ENCODE results near the gene EMC6. TPM values are rescaled to one million over a fixed set of nuclear protein-coding genes. Genes with fewer than 3 reads are reported as not detected.

Gene EMC6
- total and polyA plus RNA-seq, 2 of the 13 experiments (the other 11 are each of a cell fraction or from before 2014, with no cell fraction given) = 45.1 to 47.7 TPM

GRCh38 chr17:3708366-3708765 is 39.8 kb downstream of the EMC6 start:
- Histone ChIP-seq H3K79me2 (ENCODE audit: insufficient read depth, low read length) (no peaks in the 10 kb centered on the region), H3K27me3 (ENCODE audit: control insufficient read depth in 1 of 2, insufficient read depth in 2 of 2, low read length in 2 of 2) (peaks cover 0 to 3% of the 10 kb centered on the region in 2 experiments; a peak in 1 of 5 replicates), H3K4me2 (ENCODE audit: low read depth, low read length) (no peak overlapping the region), H3K9me3 (ENCODE audit: low read length) (no peaks in the 10 kb centered on the region), H3K4me1 (ENCODE audit: insufficient read depth, low read length) (no peaks in the 10 kb centered on the region), H2AFZ (ENCODE audit: low read length) (no peak overlapping the region), H4K20me1 (ENCODE audit: insufficient read depth, low read length) (no peaks in the 10 kb centered on the region), H3K27ac (ENCODE audit: extremely low read length, insufficient read depth, low read length) (no peak overlapping the region), H3K36me3 (replicated peaks in 1 of 2; ENCODE audit: control insufficient read depth in 1 of 2, insufficient read depth in 2 of 2, low read length in 2 of 2) (no peaks in the 10 kb centered on the region), H3K4me3 (replicated peaks in 1 of 3; ENCODE audit: insufficient read depth in 1 of 3, low read depth in 2 of 3, low read length in 3 of 3) (no peak overlapping the region), H3K9ac (ENCODE audit: insufficient read depth, low read depth, low read length) (no peak overlapping the region)
- ChIA-PET POLR2A (no interaction called here), CTCF (ENCODE audit: low intra/inter-chr PET ratio, low total read pairs) (no interaction called here)
- no peak for FAIRE-seq
- in situ Hi-C loops (cut with HindIII; ENCODE audit: extremely low pct_ligation_motif_present, low pct_unique_long_range_greater_than_20kb) = no loop called here
- ATAC-seq = no peak
- DNase-seq (ENCODE audit: low spot score) = no peak
- WGBS (ENCODE audit: low lambda C conversion rate) = 74% methylated on average over 3 of the region's 3 CpGs
- intact Hi-C loops (cut with micrococcal nuclease; ENCODE audit: unreplicated experiment) = no loop called here
- no TSS peak for BruUV-seq (replicated peaks)
- no peak for TF ChIP-seq BCLAF1 (IDR thresholded peaks at IDR 0.05)
- TF ChIP-seq KLF6 (CRISPR knock-in tag; IDR thresholded peaks at IDR 0.05) = no peak
- TF ChIP-seq ZFP62 (CRISPR knock-in tag; IDR thresholded peaks at IDR 0.05) = no peak

- no peak overlapping the region for H3K9ac ChIP-seq (ENCODE audit: insufficient read depth, low read depth, low read length)
- H3K27me3 ChIP-seq (ENCODE audit: control insufficient read depth in 1 of 2, insufficient read depth in 2 of 2, low read length in 2 of 2) = no peaks in the 10 kb centered on the region; a peak in 1 of 5 replicates
- no peak overlapping the region for H3K27ac ChIP-seq (ENCODE audit: extremely low read length, insufficient read depth, low read length)
- H2AFZ ChIP-seq (ENCODE audit: low read length) = no peak overlapping the region
- in situ Hi-C loops (cut with HindIII; ENCODE audit: extremely low pct_ligation_motif_present, low pct_unique_long_range_greater_than_20kb) (no loop called here), intact Hi-C loops (cut with micrococcal nuclease; ENCODE audit: unreplicated experiment) (no loop called here)
- H3K79me2 ChIP-seq (ENCODE audit: insufficient read depth, low read length) = no peaks in the 10 kb centered on the region
- no peak for DNase-seq (ENCODE audit: low spot score)
- ChIA-PET POLR2A (interaction anchor here (0.9 kb wide), 1 partner anchor 12 kb away, joined by 4 read pairs; the partner anchor contains the start of gene HASPIN), CTCF (ENCODE audit: low intra/inter-chr PET ratio, low total read pairs) (no interaction called here)
- H3K36me3 ChIP-seq (replicated peaks in 1 of 2; ENCODE audit: control insufficient read depth in 1 of 2, insufficient read depth in 2 of 2, low read length in 2 of 2) = peaks cover 3 to 12% of the 10 kb centered on the region in 2 experiments; a peak in 4 of 5 replicates
- no TSS peak for BruUV-seq (replicated peaks)
- WGBS (ENCODE audit: low lambda C conversion rate) = 91% methylated on average over 5 of the region's 5 CpGs
- no peak for ATAC-seq
- no peak for FAIRE-seq
- no peaks in the 10 kb centered on the region for H3K9me3 ChIP-seq (ENCODE audit: low read length)
- no peak overlapping the region for H3K4me2 ChIP-seq (ENCODE audit: low read depth, low read length)
- H3K4me3 ChIP-seq (replicated peaks in 1 of 3; ENCODE audit: insufficient read depth in 1 of 3, low read depth in 2 of 3, low read length in 3 of 3) = no peak overlapping the region
- no peaks in the 10 kb centered on the region for H4K20me1 ChIP-seq (ENCODE audit: insufficient read depth, low read length)
- no peaks in the 10 kb centered on the region for H3K4me1 ChIP-seq (ENCODE audit: insufficient read depth, low read length)
- TF ChIP-seq AFF4 (CRISPR knock-in tag; IDR thresholded peaks at IDR 0.05) (no peak), NR3C1 (CRISPR knock-in tag; IDR thresholded peaks at IDR 0.05) (no peak), ZNF687 (CRISPR knock-in tag; IDR thresholded peaks at IDR 0.05) (no peak), KDM1A (CRISPR knock-in tag; IDR thresholded peaks at IDR 0.05) (no peak), ZNF234 (CRISPR knock-in tag; conservative IDR thresholded peaks at IDR 0.05) (no peak)
Measured at GRCh38 chr17:3710951-3711383, 42.4 kb downstream of the EMC6 start.

Data from HepG2 (cell line).